Omental fat pad (tissue), 4 donors: ENCODE measurements around the gene TRIO. TPM values are rescaled to one million over a fixed set of nuclear protein-coding genes. Genes with fewer than 3 reads are reported as not detected.

Experiments used
- ATAC-seq: fragments of 150-250 bp; one replicate; pipeline ENCODE4 v1.9.1; 2016; ENCODE audit warnings: mild to moderate bottlenecking, moderate library complexity; ENCODE audit not compliant: low FRiP score
- DNase-seq: peaks from one replicate; pipeline ENCODE4 v3.0.0-alpha.2; 2019; ENCODE audit warnings: low spot score
- CTCF ChIP-seq, 3 donors: fragments of 450-650 bp; IDR thresholded peaks; one replicate each; pipeline ENCODE4 v1.5.1; 2016 to 2017; ENCODE audit warnings: antibody characterized with exemption in 3 of 3, mild to moderate bottlenecking in 3 of 3, moderate library complexity in 2 of 3
- total RNA-seq, 4 donors: library from RNA; depleted of rRNA; stranded (reverse); fragments of >200 nt; gene quantifications; one replicate each; pipeline ENCODE4 v1.1.0, GENCODE V29; 2016

TRIO gene
- total RNA-seq, 4 donors from 2014 or later, result 125 to 370 (median 193) TPM

GRCh38 chr5:14469551-14470377, 326.6 kb downstream of the TRIO start:
- DNase-seq, result no peak
- no peak for TF ChIP-seq CTCF (IDR thresholded peaks at IDR 0.05)
- ATAC-seq, result no peak

- TF ChIP-seq CTCF (IDR thresholded peaks at IDR 0.05), result no peak
Measured at GRCh38 chr5:14471507-14471906, 328.4 kb downstream of the TRIO start.

GRCh38 chr5:14472986-14473567, 329.9 kb downstream of the TRIO start:
- DNase-seq, result no peak
- no peak for ATAC-seq
- TF ChIP-seq CTCF (IDR thresholded peaks at IDR 0.05), result no peak

More at GRCh38 chr5:14471507-14471906, 328.4 kb downstream of the TRIO start:
- DNase-seq (no peak), ATAC-seq (no peak)

- no peak for ATAC-seq
- no peak for DNase-seq
- no peak for TF ChIP-seq CTCF (IDR thresholded peaks at IDR 0.05)
Measured at GRCh38 chr5:14475045-14475444, 331.9 kb downstream of the TRIO start.

GRCh38 chr5:14476786-14477435, 333.8 kb downstream of the TRIO start:
- no peak for DNase-seq
- ATAC-seq, result no peak
- TF ChIP-seq CTCF (IDR thresholded peaks at IDR 0.05), result no peak

GRCh38 chr5:14479143-14479696, 336.1 kb downstream of the TRIO start:
- TF ChIP-seq CTCF (IDR thresholded peaks at IDR 0.05), result no peak
- no peak for ATAC-seq
- no peak for DNase-seq
